HepG2 (cell line): ENCODE data around the gene AZI2. TPM values are rescaled to one million over a fixed set of nuclear protein-coding genes. Genes with fewer than 3 reads are reported as not detected.
A peak's percentile ranks its signal among the peaks of the same experiment; 100 is the strongest.

Experiments
- CREM ChIP-seq, 2 experiments: sonication (generic) in 1 of 2; formaldehyde crosslinking in 1 of 2; IDR thresholded peaks; 2 replicates each; pipeline versions ENCODE4 v1.4.0 to v1.6.1; 2016 to 2020; ENCODE audit warnings: antibody characterized with exemption in 1 of 2, mild to moderate bottlenecking in 1 of 2, missing genetic modification reagents in 1 of 2
- FOXJ3 ChIP-seq: sonication (generic); formaldehyde crosslinking; IDR thresholded peaks from 2 replicates; pipeline ENCODE4 v1.4.0; 2020; ENCODE audit warnings: missing genetic modification reagents, mild to moderate bottlenecking, borderline replicate concordance
- GZF1 ChIP-seq: sonication (generic); formaldehyde crosslinking; IDR thresholded peaks from 2 replicates; pipeline ENCODE4 v1.5.1; 2020; ENCODE audit warnings: mild to moderate bottlenecking, missing genetic modification reagents
- HMG20A ChIP-seq: IDR thresholded peaks from 2 replicates; pipeline ENCODE4 v1.6.1; 2016; ENCODE audit warnings: borderline replicate concordance
- HNRNPL ChIP-seq: fragments of 200-400 bp; formaldehyde crosslinking; IDR thresholded peaks from 2 replicates; pipeline ENCODE4 v1.6.1; 2017; ENCODE audit warnings: mild to moderate bottlenecking, low read depth, low read length
- MBNL3 ChIP-seq: fragments of 250-450 bp; sonication (Bioruptor Pico); conservative IDR thresholded peaks from 2 replicates; pipeline ENCODE4 v1.8.0; 2022; ENCODE audit warnings: mild to moderate bottlenecking, inconsistent platforms
- MTA1 ChIP-seq: sonication (generic); formaldehyde crosslinking; IDR thresholded peaks from 2 replicates; pipeline ENCODE4 v1.4.0; 2020; ENCODE audit warnings: missing genetic modification reagents, mild to moderate bottlenecking, borderline replicate concordance
- NONO ChIP-seq, 2 experiments: fragments of 450-650 bp in 1 of 2; sonication (generic) in 1 of 2; formaldehyde crosslinking in 1 of 2; IDR thresholded peaks in 1 of 2; conservative IDR thresholded peaks in 1 of 2; 2 replicates each; pipeline versions ENCODE4 v1.6.1 to v1.8.0; 2017 to 2022; ENCODE audit warnings: mild to moderate bottlenecking in 1 of 2, missing genetic modification reagents in 1 of 2, moderate library complexity in 1 of 2
- PLRG1 ChIP-seq: fragments of 450-650 bp; conservative IDR thresholded peaks from 2 replicates; pipeline ENCODE4 v1.6.1; 2016
- PRMT3 ChIP-seq: sonication (generic); formaldehyde crosslinking; IDR thresholded peaks from 2 replicates; pipeline ENCODE4 v1.8.1; 2022; ENCODE audit warnings: low read depth, mild to moderate bottlenecking, moderate library complexity, missing genetic modification reagents, borderline replicate concordance
- REXO4 ChIP-seq: sonication (generic); formaldehyde crosslinking; IDR thresholded peaks from 2 replicates; pipeline ENCODE4 v1.8.0; 2022; ENCODE audit warnings: missing genetic modification reagents, mild to moderate bottlenecking, borderline replicate concordance
- SNRNP70 ChIP-seq: fragments of 200-400 bp; formaldehyde crosslinking; IDR thresholded peaks from 2 replicates; pipeline ENCODE4 v1.6.1; 2017; ENCODE audit warnings: mild to moderate bottlenecking, low read depth, low read length, moderate library complexity
- SOX6 ChIP-seq, 2 experiments: fragments of 450-650 bp in 1 of 2; sonication (generic) in 1 of 2; formaldehyde crosslinking in 1 of 2; IDR thresholded peaks; 2 replicates each; pipeline versions ENCODE4 v1.4.0 to v1.6.1; 2017 to 2020; ENCODE audit warnings: antibody characterized with exemption in 1 of 2, mild to moderate bottlenecking in 1 of 2, missing genetic modification reagents in 1 of 2
- ZBTB7A ChIP-seq: sonication (generic); formaldehyde crosslinking; IDR thresholded peaks from 2 replicates; pipeline ENCODE4 v1.8.0; 2022; ENCODE audit warnings: mild to moderate bottlenecking, missing genetic modification reagents
- ZFP90 ChIP-seq: sonication (generic); formaldehyde crosslinking; IDR thresholded peaks from 2 replicates; pipeline ENCODE4 v1.8.0; 2022; ENCODE audit warnings: missing genetic modification reagents, mild to moderate bottlenecking, inconsistent platforms, borderline replicate concordance
- ZIK1 ChIP-seq: sonication (generic); formaldehyde crosslinking; IDR thresholded peaks from 2 replicates; pipeline ENCODE4 v1.5.0; 2020; ENCODE audit warnings: mild to moderate bottlenecking, low read depth, missing genetic modification reagents, borderline replicate concordance
- ZNF547 ChIP-seq: sonication (generic); formaldehyde crosslinking; IDR thresholded peaks from 2 replicates; pipeline ENCODE4 v1.5.1; 2020; ENCODE audit warnings: mild to moderate bottlenecking, missing genetic modification reagents
- ZNF891 ChIP-seq: sonication (generic); formaldehyde crosslinking; IDR thresholded peaks from 2 replicates; pipeline ENCODE4 v1.5.0; 2020; ENCODE audit warnings: mild to moderate bottlenecking, missing genetic modification reagents
- polyA plus RNA-seq, 8 experiments: library from polyadenylated mRNA; depleted of rRNA in 3 of 8; stranded (reverse) in 7 of 8; unstranded in 1 of 8; fragments of >200 nt; fragmentation: Illumina TruSeq in 4 of 8; extraction: Trizol in 4 of 8; gene quantifications; 2 replicates each; pipeline versions ENCODE4 v1.2.1 to v1.2.3, GENCODE V29; 2011 to 2016; ENCODE audit warnings: low read depth in 4 of 8, missing spikeins in 1 of 8, mixed read lengths in 1 of 8; ENCODE audit not compliant: insufficient read depth in 1 of 8
- total RNA-seq, 5 experiments: library from RNA; depleted of rRNA; stranded (reverse); fragments of >200 nt; fragmentation: Illumina TruSeq; extraction: Trizol; gene quantifications; 2 replicates each; pipeline ENCODE4 v1.2.3, GENCODE V29; 2016; ENCODE audit warnings: low read depth in 1 of 5
- TF ChIP-seq, protein P1 (sequence below): sonication (generic); formaldehyde crosslinking; IDR thresholded peaks from 2 replicates; pipeline ENCODE4 v1.5.0; 2020; ENCODE audit warnings: missing genetic modification reagents, mild to moderate bottlenecking, borderline replicate concordance
- TF ChIP-seq, protein P2 (sequence below): IDR thresholded peaks from 2 replicates; pipeline ENCODE4 v1.6.1; 2016; ENCODE audit warnings: mild to moderate bottlenecking
- TF ChIP-seq, protein P3 (sequence below): sonication (generic); formaldehyde crosslinking; IDR thresholded peaks from 2 replicates; pipeline ENCODE4 v1.4.0; 2020; ENCODE audit warnings: mild to moderate bottlenecking, missing genetic modification reagents
- TF ChIP-seq, protein P4 (sequence below): sonication (generic); formaldehyde crosslinking; IDR thresholded peaks from 2 replicates; pipeline ENCODE4 v1.5.0; 2020; ENCODE audit warnings: missing genetic modification reagents, mild to moderate bottlenecking, borderline replicate concordance

AZI2 gene
- total and polyA plus RNA-seq, 2 of the 13 experiments (the other 11 are each of a cell fraction or from before 2014, with no cell fraction given): 43.7 to 49.8 TPM

DNA sequence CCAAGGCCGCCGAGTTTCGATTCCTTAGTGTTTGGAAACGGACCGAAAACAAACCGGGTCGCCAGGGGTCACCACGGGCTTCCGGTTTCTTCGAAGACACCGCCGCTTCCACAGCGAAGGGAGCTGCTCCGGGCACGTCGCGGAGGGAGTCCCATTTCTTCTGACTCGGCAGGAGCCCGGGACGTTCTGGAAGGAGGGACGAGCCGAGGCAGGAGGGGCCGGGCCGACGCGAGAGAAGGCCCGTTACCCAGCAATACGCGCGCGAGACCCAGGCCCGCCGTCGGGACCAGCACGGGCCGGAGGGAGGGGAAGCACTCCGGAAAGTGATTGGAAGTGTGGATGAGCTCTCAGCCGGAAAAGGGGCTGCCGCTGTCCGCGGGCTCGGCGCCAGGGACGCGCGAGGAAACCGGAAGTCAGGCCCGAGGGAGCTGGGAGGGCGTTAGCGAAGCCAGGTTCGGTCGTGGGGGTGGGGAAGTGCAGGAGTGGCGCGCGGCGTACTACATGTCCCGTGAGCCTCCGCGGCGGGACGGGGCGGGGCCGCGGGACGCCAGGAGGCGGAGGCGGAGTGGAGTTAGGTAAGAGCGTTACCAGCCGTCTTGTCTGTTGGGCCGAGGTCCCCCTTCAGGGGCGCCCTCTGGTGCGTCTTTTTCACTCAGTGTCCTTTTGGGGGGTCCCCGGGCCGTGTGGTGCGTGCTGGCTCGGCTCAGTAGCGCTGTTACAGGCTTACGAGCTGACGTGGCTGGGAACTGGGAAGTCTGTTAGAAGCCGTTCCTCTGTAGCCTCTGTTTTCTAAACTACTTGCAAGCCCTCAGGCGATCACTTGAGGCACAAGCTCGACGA is at the start of gene AZI2, which contains the start of gene ZCWPW2 (continued):
- TF ChIP-seq SOX6 (IDR thresholded peaks at IDR 0.05): no peak
- TF ChIP-seq SOX6 (CRISPR knock-in tag; IDR thresholded peaks at IDR 0.05): peak; percentile 79
- TF ChIP-seq, protein P1, sequence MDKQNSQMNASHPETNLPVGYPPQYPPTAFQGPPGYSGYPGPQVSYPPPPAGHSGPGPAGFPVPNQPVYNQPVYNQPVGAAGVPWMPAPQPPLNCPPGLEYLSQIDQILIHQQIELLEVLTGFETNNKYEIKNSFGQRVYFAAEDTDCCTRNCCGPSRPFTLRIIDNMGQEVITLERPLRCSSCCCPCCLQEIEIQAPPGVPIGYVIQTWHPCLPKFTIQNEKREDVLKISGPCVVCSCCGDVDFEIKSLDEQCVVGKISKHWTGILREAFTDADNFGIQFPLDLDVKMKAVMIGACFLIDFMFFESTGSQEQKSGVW (CRISPR knock-in tag): peak; percentile 43; the same call in 1 of the 2 replicates
- TF ChIP-seq, protein P2, sequence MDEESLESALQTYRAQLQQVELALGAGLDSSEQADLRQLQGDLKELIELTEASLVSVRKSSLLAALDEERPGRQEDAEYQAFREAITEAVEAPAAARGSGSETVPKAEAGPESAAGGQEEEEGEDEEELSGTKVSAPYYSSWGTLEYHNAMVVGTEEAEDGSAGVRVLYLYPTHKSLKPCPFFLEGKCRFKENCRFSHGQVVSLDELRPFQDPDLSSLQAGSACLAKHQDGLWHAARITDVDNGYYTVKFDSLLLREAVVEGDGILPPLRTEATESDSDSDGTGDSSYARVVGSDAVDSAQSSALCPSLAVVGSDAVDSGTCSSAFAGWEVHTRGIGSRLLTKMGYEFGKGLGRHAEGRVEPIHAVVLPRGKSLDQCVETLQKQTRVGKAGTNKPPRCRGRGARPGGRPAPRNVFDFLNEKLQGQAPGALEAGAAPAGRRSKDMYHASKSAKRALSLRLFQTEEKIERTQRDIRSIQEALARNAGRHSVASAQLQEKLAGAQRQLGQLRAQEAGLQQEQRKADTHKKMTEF (CRISPR knock-in tag): peak; percentile 95
- no peak for TF ChIP-seq PRMT3 (CRISPR knock-in tag)
- peak; percentile 37; the same call in 1 of the 2 replicates for TF ChIP-seq HMG20A (CRISPR knock-in tag)
- TF ChIP-seq PLRG1: no peak
- peak; percentile 41; the same call in 1 of the 2 replicates for TF ChIP-seq CREM (IDR thresholded peaks at IDR 0.05)
- no peak for TF ChIP-seq CREM (CRISPR knock-in tag; IDR thresholded peaks at IDR 0.05)
- TF ChIP-seq ZNF891: 0 out of 2 replicates have a peak, but pooled peaks have one; percentile 60
- TF ChIP-seq, protein P3, sequence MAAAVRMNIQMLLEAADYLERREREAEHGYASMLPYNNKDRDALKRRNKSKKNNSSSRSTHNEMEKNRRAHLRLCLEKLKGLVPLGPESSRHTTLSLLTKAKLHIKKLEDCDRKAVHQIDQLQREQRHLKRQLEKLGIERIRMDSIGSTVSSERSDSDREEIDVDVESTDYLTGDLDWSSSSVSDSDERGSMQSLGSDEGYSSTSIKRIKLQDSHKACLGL (CRISPR knock-in tag): peak; percentile 70
- no peak for TF ChIP-seq GZF1 (CRISPR knock-in tag)
- TF ChIP-seq ZIK1 (CRISPR knock-in tag): no peak
- TF ChIP-seq ZFP90 (CRISPR knock-in tag): peak; percentile 91
- 0 out of 2 replicates have a peak, but pooled peaks have one; percentile 38 for TF ChIP-seq HNRNPL
- peak; percentile 79; the same call in 1 of the 2 replicates for TF ChIP-seq FOXJ3 (CRISPR knock-in tag)
- no peak for TF ChIP-seq SNRNP70
- no peak for TF ChIP-seq ZBTB7A (CRISPR knock-in tag)
- TF ChIP-seq REXO4 (CRISPR knock-in tag): 0 out of 2 replicates have a peak, but pooled peaks have one; percentile 36
- TF ChIP-seq, protein P4, sequence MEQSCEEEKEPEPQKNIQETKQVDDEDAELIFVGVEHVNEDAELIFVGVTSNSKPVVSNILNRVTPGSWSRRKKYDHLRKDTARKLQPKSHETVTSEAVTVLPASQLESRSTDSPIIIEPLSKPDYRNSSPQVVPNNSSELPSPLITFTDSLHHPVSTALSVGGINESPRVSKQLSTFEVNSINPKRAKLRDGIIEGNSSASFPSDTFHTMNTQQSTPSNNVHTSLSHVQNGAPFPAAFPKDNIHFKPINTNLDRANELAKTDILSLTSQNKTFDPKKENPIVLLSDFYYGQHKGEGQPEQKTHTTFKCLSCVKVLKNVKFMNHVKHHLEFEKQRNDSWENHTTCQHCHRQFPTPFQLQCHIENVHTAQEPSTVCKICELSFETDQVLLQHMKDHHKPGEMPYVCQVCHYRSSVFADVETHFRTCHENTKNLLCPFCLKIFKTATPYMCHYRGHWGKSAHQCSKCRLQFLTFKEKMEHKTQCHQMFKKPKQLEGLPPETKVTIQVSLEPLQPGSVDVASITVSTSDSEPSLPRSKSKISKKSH (CRISPR knock-in tag): peak; percentile 81
- peak; percentile 68; the same call in 1 of the 2 replicates for TF ChIP-seq MTA1 (CRISPR knock-in tag)
- peak; percentile 87; the same call in 1 of the 2 replicates for TF ChIP-seq ZNF547
- TF ChIP-seq MBNL3 (CRISPR knock-in tag): no peak
- no peak for TF ChIP-seq NONO (IDR thresholded peaks at IDR 0.05)
- peak; percentile 80 for TF ChIP-seq NONO (CRISPR knock-in tag; conservative IDR thresholded peaks at IDR 0.05)
